H9 (cell line): ENCODE results near the gene IQCB1. TPM values are rescaled to one million over a fixed set of nuclear protein-coding genes. Genes with fewer than 3 reads are reported as not detected.

Source experiments
- DNase-seq: peaks from one replicate; pipeline ENCODE4 v3.0.0-alpha.2; 2017
- H2AFZ ChIP-seq: one replicate; pipeline ENCODE4 v1.6.1; 2013; ENCODE audit warnings: mild to moderate bottlenecking, low read length, control low read depth, moderate library complexity
- H2AK5ac ChIP-seq: 2 replicates; pipeline ENCODE4 v1.6.1; 2013; ENCODE audit warnings: low read length, control low read depth, mixed read lengths; ENCODE audit not compliant: insufficient read length
- H2BK120ac ChIP-seq: one replicate; pipeline ENCODE4 v1.6.1; 2013; ENCODE audit warnings: low read depth, mild to moderate bottlenecking, low read length, control low read depth, inconsistent platforms; ENCODE audit not compliant: poor library complexity, severe bottlenecking
- H2BK12ac ChIP-seq: 2 replicates; pipeline ENCODE4 v1.6.1; 2013; ENCODE audit warnings: low read length, control low read depth, mixed read lengths, low read depth; ENCODE audit not compliant: insufficient read length
- H2BK15ac ChIP-seq: 2 replicates; pipeline ENCODE4 v1.6.1; 2013; ENCODE audit warnings: low read depth, low read length, control low read depth
- H2BK20ac ChIP-seq: one replicate; pipeline ENCODE4 v1.6.1; 2013; ENCODE audit warnings: low read depth, mild to moderate bottlenecking, low read length, control low read depth, inconsistent platforms; ENCODE audit not compliant: poor library complexity, severe bottlenecking
- H2BK5ac ChIP-seq: 2 replicates; pipeline ENCODE4 v1.6.1; 2013; ENCODE audit warnings: low read length, control low read depth, mixed read lengths; ENCODE audit not compliant: insufficient read length
- H3K14ac ChIP-seq: 2 replicates; pipeline ENCODE4 v1.6.1; 2013; ENCODE audit warnings: low read length, control low read depth; ENCODE audit not compliant: insufficient read depth
- H3K18ac ChIP-seq: 2 replicates; pipeline ENCODE4 v1.6.1; 2013; ENCODE audit warnings: low read depth, mild to moderate bottlenecking, mixed read lengths, low read length, control low read depth; ENCODE audit not compliant: insufficient read length
- H3K23ac ChIP-seq: 2 replicates; pipeline ENCODE4 v1.6.1; 2013; ENCODE audit warnings: low read length, control low read depth, mixed read lengths, low read depth; ENCODE audit not compliant: insufficient read length
- H3K23me2 ChIP-seq: 2 replicates; pipeline ENCODE4 v1.6.1; 2013; ENCODE audit warnings: low read depth, mild to moderate bottlenecking, mixed read lengths, low read length, control low read depth; ENCODE audit not compliant: insufficient read length, poor library complexity, severe bottlenecking
- H3K27ac ChIP-seq: 2 replicates; pipeline ENCODE4 v1.5.1; 2013; ENCODE audit warnings: low read length, control low read depth, mixed read lengths, low read depth; ENCODE audit not compliant: insufficient read length
- H3K27me3 ChIP-seq: 2 replicates; pipeline ENCODE4 v1.6.1; 2013; ENCODE audit warnings: low read length, control low read depth, inconsistent platforms; ENCODE audit not compliant: insufficient read depth
- H3K4ac ChIP-seq: 2 replicates; pipeline ENCODE4 v1.6.1; 2013; ENCODE audit warnings: low read depth, mild to moderate bottlenecking, control low read depth, inconsistent platforms, low read length, moderate library complexity
- H3K4me1 ChIP-seq: 2 replicates; pipeline ENCODE4 v1.6.1; 2013; ENCODE audit warnings: low read length, control low read depth, inconsistent platforms; ENCODE audit not compliant: insufficient read depth
- H3K4me2 ChIP-seq: 2 replicates; pipeline ENCODE4 v1.6.1; 2013; ENCODE audit warnings: low read length, control low read depth, mixed read lengths; ENCODE audit not compliant: insufficient read length, insufficient read depth
- H3K56ac ChIP-seq: 2 replicates; pipeline ENCODE4 v1.6.1; 2013; ENCODE audit warnings: low read depth, mild to moderate bottlenecking, mixed read lengths, low read length, control low read depth; ENCODE audit not compliant: insufficient read length
- H3K79me1 ChIP-seq: 2 replicates; pipeline ENCODE4 v1.6.1; 2013; ENCODE audit warnings: low read depth, mild to moderate bottlenecking, moderate library complexity, low read length, control low read depth, inconsistent platforms; ENCODE audit not compliant: insufficient read depth, poor library complexity, severe bottlenecking
- H3K79me2 ChIP-seq: 2 replicates; pipeline ENCODE4 v1.6.1; 2013; ENCODE audit warnings: low read length, control low read depth, inconsistent platforms; ENCODE audit not compliant: insufficient read depth
- H3K9ac ChIP-seq: 2 replicates; pipeline ENCODE4 v1.6.1; 2013; ENCODE audit warnings: low read length, control low read depth, mixed read lengths; ENCODE audit not compliant: insufficient read length; ENCODE audit errors: extremely low read depth
- H3K9me3 ChIP-seq: one replicate; pipeline ENCODE4 v1.6.1; 2013; ENCODE audit warnings: low read depth, low read length, inconsistent platforms; ENCODE audit not compliant: control insufficient read depth
- H3T11ph ChIP-seq: one replicate; pipeline ENCODE4 v1.6.1; 2013; ENCODE audit warnings: mild to moderate bottlenecking, low read length, control low read depth, inconsistent platforms
- H4K20me1 ChIP-seq: one replicate; pipeline ENCODE4 v1.6.1; 2013; ENCODE audit not compliant: control insufficient read depth, insufficient read length, insufficient read depth
- H4K5ac ChIP-seq: 2 replicates; pipeline ENCODE4 v1.6.1; 2013; ENCODE audit warnings: low read depth, mild to moderate bottlenecking, mixed read lengths, low read length, control low read depth; ENCODE audit not compliant: insufficient read length
- H4K8ac ChIP-seq: replicated peaks from 2 replicates; pipeline ENCODE4 v1.6.1; 2013; ENCODE audit warnings: low read length, control low read depth, mixed read lengths, low read depth; ENCODE audit not compliant: insufficient read length
- H4K91ac ChIP-seq: 2 replicates; pipeline ENCODE4 v1.6.1; 2013; ENCODE audit warnings: low read depth, mild to moderate bottlenecking, moderate library complexity, mixed read lengths, low read length, control low read depth; ENCODE audit not compliant: insufficient read length
- H3K27ac Mint-ChIP-seq, 3 experiments: 2 replicates in 2 of 3; 3 replicates in 1 of 3; pipeline ENCODE4 v1.8.0; 2020 to 2021; ENCODE audit warnings: mixed read lengths in 3 of 3, mild to moderate bottlenecking in 1 of 3, moderate library complexity in 1 of 3
- H3K27me3 Mint-ChIP-seq: 2 replicates; pipeline ENCODE4 v1.8.0; 2021; ENCODE audit warnings: low read depth, mild to moderate bottlenecking, moderate library complexity, mixed read lengths
- H3K36me3 Mint-ChIP-seq, 3 experiments: 2 replicates in 2 of 3; 3 replicates in 1 of 3; pipeline ENCODE4 v1.8.0; 2020 to 2021; ENCODE audit warnings: low read depth in 3 of 3, mixed read lengths in 3 of 3; ENCODE audit not compliant: insufficient read depth in 1 of 3
- H3K4me1 Mint-ChIP-seq, 2 experiments: 2 replicates each; pipeline ENCODE4 v1.8.0; 2020; ENCODE audit warnings: mixed read lengths in 2 of 2
- H3K4me3 Mint-ChIP-seq, 2 experiments: 2 replicates in 1 of 2; 3 replicates in 1 of 2; pipeline ENCODE4 v1.8.0; 2020 to 2021; ENCODE audit warnings: mild to moderate bottlenecking in 2 of 2, mixed read lengths in 2 of 2, moderate library complexity in 1 of 2
- H3K9me3 Mint-ChIP-seq, 2 experiments: 2 replicates in 1 of 2; 3 replicates in 1 of 2; pipeline ENCODE4 v1.8.0; 2020; ENCODE audit warnings: mild to moderate bottlenecking in 2 of 2, mixed read lengths in 2 of 2, moderate library complexity in 1 of 2
- CTCF ChIP-seq: fragments of 200-600 bp; sonication (generic); conservative IDR thresholded peaks from 3 replicates; pipeline ENCODE4 v1.8.0; 2021; ENCODE audit warnings: antibody characterized with exemption, mild to moderate bottlenecking
- WGBS: extraction: QIAGEN DNeasy Blood & Tissue Kit; methylation state at CpG from one replicate; pipeline ENCODE4 v1.1.7; 2013; ENCODE audit warnings: missing lambda C conversion rate, low lambda C conversion rate, mixed read lengths; ENCODE audit not compliant: insufficient read length; ENCODE audit errors: extremely low coverage; 5-methylcytosine and 5-hydroxymethylcytosine counted together
- total RNA-seq: library from RNA; stranded (reverse); gene quantifications from 2 replicates; pipeline ENCODE4 v1.2.1, GENCODE V29; 2021

The IQCB1 gene
- total RNA-seq, 1 experiment from 2014 or later: 35.8 TPM

GRCh38 chr3:121835465-121835801 lies 573 bp upstream of the IQCB1 start:
- H3K79me1 ChIP-seq: peaks cover 6% of the 10 kb centered on the region
- Mint-ChIP-seq H3K4me3 (peak overlapping the region; percentile 95), H3K36me3 (peaks cover 2 to 23% (median 12%) of the 10 kb centered on the region in 3 experiments; a peak in 6 of 7 replicates), H3K9me3 (no peaks in the 10 kb centered on the region), H3K27ac (peak overlapping the region in 2 of 3 experiments; percentile 24 to 96; a peak in 4 of 7 replicates), H3K4me1 (peaks cover 22 to 23% of the 10 kb centered on the region in 2 experiments), H3K27me3 (peaks cover 14% of the 10 kb centered on the region)
- no peak overlapping the region for H3T11ph ChIP-seq
- no peak overlapping the region for H3K18ac ChIP-seq
- no peaks in the 10 kb centered on the region for H3K9me3 ChIP-seq
- H2AK5ac ChIP-seq: no peak overlapping the region
- H3K79me2 ChIP-seq: peaks cover 3% of the 10 kb centered on the region; the same call in 1 of the 2 replicates
- H2AFZ ChIP-seq: no peak overlapping the region
- no peak overlapping the region for H4K91ac ChIP-seq
- peaks cover 2% of the 10 kb centered on the region; the same call in 1 of the 2 replicates for H3K4me1 ChIP-seq
- no peak overlapping the region for H2BK120ac ChIP-seq
- no peak overlapping the region for H4K8ac ChIP-seq
- no peaks in the 10 kb centered on the region for H3K27me3 ChIP-seq
- H3K23me2 ChIP-seq: peaks cover 6% of the 10 kb centered on the region
- H3K23ac ChIP-seq: no peak overlapping the region
- WGBS: no CpG with 5 or more reads among the region's 11 CpGs
- H2BK5ac ChIP-seq: no peak overlapping the region
- no peak overlapping the region for H3K56ac ChIP-seq
- H2BK12ac ChIP-seq: no peak overlapping the region
- H3K27ac ChIP-seq: no peak overlapping the region
- DNase-seq: no peak
- H2BK20ac ChIP-seq: no peak overlapping the region
- H3K4me2 ChIP-seq: peak overlapping the region; percentile 91
- H4K5ac ChIP-seq: no peak overlapping the region
- peak overlapping the region; percentile 36 for H3K9ac ChIP-seq
- TF ChIP-seq CTCF: no peak
- no peak overlapping the region for H3K4ac ChIP-seq
- H4K20me1 ChIP-seq: no peaks in the 10 kb centered on the region
- no peak overlapping the region for H2BK15ac ChIP-seq
- H3K14ac ChIP-seq: no peak overlapping the region
